Fibroblast of the aortic adventitia (primary cell): ENCODE data around the gene CCDC70. TPM values are rescaled to one million over a fixed set of nuclear protein-coding genes. Genes with fewer than 3 reads are reported as not detected.
A peak's percentile ranks its signal among the peaks of the same experiment; 100 is the strongest.

Experiments
- DNase-seq: peaks from one replicate; pipeline ENCODE4 v3.0.0-alpha.2; 2010; ENCODE audit warnings: low read depth
- H3K4me3 ChIP-seq: 2 replicates; pipeline ENCODE4 v1.5.1; 2011; ENCODE audit warnings: low read depth, mild to moderate bottlenecking, control low read depth, low read length, moderate library complexity
- total RNA-seq: library from RNA; depleted of rRNA; stranded (reverse); fragments of >200 nt; gene quantifications from 2 replicates; pipeline ENCODE4 v1.2.3, GENCODE V29; 2012; ENCODE audit warnings: low replicate concordance
- TF ChIP-seq, protein P1 (sequence below): IDR thresholded peaks from 2 replicates; pipeline ENCODE4 v1.5.1; 2011; ENCODE audit warnings: mild to moderate bottlenecking, low read length, control low read depth, inconsistent platforms; ENCODE audit not compliant: insufficient read depth

The CCDC70 gene
- total RNA-seq, 1 donor = not detected

DNA sequence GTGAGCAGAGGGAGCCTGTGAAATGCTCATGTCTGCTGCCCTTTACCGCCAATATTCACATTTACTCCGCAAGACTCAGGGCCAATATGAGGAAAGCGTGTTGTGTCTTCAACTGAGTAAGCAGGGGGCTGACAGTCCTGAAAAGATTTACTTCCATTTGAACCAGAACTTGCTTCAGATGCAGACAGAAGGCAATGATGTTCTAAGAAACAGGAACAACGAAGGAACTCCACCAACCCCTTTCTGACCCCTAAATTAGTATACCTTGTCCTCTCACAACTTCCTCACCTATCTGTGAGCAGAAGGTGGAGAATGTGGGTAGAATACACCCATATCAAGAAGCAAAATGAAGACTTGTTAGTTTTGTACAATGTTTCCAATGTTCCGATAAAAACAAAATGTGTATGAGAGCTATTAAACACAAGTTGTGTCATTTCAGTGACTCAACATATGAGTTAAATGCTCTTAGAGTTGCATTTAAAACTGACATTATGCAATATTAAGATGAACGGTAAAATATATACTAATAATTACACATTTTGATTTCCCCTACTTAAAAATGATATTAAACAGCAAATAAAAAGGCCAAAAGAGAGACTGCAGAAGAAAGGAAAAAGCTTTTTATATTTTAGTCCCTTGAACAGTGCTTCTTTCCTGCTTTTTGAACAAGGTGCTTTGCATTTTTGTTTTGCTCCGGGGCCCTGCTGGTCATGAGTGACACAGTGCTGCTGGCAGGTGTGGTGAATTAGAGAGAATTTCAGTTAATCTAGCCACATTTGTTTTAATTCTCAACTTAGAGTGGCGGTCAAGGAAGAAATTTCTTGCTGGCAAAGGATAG lies 32.8 kb upstream of the CCDC70 start:
- no peak for DNase-seq
- TF ChIP-seq, protein P1, sequence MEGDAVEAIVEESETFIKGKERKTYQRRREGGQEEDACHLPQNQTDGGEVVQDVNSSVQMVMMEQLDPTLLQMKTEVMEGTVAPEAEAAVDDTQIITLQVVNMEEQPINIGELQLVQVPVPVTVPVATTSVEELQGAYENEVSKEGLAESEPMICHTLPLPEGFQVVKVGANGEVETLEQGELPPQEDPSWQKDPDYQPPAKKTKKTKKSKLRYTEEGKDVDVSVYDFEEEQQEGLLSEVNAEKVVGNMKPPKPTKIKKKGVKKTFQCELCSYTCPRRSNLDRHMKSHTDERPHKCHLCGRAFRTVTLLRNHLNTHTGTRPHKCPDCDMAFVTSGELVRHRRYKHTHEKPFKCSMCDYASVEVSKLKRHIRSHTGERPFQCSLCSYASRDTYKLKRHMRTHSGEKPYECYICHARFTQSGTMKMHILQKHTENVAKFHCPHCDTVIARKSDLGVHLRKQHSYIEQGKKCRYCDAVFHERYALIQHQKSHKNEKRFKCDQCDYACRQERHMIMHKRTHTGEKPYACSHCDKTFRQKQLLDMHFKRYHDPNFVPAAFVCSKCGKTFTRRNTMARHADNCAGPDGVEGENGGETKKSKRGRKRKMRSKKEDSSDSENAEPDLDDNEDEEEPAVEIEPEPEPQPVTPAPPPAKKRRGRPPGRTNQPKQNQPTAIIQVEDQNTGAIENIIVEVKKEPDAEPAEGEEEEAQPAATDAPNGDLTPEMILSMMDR = no peak

DNA sequence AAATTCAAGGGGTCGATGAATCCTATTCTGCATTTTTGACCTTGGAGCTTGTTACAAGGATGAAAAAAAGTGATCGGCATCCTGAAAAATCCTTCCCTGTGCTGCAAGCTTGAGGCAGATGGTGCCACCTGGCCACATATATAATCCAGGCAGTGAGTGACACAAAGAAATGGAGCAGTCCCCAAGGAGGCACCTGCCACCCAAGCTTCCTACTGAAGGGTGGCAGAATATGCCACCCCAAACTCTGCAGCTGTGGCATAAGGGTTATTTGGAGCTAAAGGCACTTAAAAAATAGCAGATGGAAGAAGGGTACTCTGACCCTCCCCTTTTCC lies 32.2 kb upstream of the CCDC70 start:
- no peak overlapping the region for H3K4me3 ChIP-seq
- TF ChIP-seq, protein P1 = no peak
- no peak for DNase-seq

More for the DNA sequence above, 32.8 kb upstream of the CCDC70 start:
- no peak overlapping the region for H3K4me3 ChIP-seq

DNA sequence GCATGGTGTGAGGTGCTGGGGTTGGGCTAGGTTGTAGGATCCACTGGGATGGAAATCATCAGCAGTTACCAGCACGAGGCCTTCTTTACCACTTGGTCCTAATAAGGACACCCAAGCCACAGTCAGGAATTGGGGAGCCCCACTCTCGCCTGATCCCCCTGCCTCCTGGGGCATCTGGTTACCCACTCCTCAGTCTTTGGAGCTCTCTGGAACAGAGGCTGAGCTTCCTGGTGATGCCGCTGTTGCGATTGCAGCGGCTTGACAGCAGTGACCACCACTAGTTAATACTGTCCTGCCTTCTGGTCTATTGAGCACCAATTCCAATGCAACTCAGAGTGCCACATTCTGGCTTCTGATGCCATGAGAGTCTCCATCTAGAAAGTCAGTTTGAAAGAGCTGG lies 30.2 kb upstream of the CCDC70 start:
- H3K4me3 ChIP-seq = no peak overlapping the region
- DNase-seq = no peak
- TF ChIP-seq, protein P1 = no peak

DNA sequence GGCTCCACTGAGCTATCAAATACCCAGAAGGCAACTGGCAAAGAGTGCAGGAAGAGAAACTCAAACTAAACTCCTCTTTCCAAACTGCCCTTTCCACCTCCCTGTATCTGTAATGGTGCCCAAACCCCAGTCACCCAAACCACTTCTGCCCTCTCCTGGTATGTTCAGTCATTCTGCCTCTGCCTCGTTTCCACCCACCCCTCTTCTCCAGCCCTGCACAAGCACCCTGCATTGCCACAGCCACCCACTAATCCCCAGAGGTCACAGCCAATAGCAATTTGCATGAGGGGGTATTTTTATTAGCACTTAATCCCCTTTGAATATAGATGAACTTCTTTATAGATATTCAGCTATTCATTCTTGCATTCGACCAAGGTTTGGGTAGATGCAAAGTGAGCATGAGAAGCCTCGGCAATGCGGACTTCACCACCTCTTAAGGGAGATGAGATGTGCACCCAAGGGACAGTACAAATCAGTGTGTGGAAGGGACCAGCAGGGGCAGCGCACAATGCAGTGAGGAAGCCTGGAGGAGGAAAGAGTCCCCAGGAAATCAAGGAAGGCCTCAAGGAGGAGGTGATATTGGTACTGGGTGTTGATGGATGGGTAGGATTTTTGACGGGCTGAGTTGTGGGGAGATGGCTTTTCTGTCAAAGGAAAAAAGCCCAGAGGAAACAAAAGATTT lies 29.2 kb upstream of the CCDC70 start:
- H3K4me3 ChIP-seq = no peak overlapping the region
- TF ChIP-seq, protein P1 = peak; percentile 43
- DNase-seq = peak; percentile 52

DNA sequence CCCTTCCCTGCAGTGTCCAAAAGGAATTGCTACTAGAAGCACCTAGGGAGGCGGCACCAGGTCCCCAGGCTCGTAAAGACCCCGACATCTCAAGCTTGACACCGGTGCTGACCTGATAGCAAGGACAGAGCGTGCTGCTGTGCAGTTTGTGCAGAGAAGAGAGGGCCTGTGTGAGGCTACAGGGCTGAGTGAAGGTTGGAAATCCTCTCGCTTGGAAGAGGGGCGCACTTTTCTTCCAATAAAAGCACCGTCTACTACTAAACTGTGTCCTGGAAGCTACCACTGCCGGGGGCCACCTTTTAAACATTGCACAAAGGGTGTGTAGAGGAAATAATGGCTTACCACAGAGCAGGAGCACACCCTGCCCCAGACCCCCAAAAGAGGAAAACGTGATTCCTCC lies 27.8 kb upstream of the CCDC70 start:
- TF ChIP-seq, protein P1 = no peak
- no peak for DNase-seq
- no peak overlapping the region for H3K4me3 ChIP-seq

DNA sequence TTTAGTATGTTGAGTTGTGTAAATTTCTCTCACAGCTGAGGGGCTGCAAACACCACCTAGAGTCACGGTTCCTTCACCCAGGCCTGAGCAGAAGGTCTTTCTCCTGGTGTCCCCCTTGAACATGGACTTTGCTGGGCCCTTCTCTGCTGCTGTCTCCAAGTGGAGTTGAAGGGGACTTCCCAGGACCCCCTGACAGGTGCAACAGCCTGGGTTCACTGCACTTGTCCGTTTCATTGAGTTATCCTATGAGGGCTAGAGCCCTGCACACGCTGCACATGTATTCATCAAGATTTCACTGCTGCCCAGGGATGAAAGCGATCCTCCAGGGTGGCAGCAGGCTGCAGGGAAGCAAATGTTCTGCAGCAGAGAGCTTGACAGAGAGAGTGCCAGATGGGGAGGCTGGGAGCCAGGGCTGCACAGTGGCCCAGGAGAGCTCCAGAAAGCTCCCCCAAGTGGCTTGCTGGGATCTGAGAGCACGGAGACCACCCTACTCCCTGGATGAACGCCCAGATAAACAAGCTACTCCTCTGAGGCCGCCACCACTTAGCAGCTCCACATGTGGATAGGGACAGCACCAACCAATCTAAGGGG lies 27.1 kb upstream of the CCDC70 start:
- no peak overlapping the region for H3K4me3 ChIP-seq
- TF ChIP-seq, protein P1 = no peak
- DNase-seq = no peak
